ENCODE results near the gene HYAL3.

- TF ChIP-seq MAX (IDR thresholded peaks at IDR 0.05) = no peak
- TF ChIP-seq, protein P1, sequence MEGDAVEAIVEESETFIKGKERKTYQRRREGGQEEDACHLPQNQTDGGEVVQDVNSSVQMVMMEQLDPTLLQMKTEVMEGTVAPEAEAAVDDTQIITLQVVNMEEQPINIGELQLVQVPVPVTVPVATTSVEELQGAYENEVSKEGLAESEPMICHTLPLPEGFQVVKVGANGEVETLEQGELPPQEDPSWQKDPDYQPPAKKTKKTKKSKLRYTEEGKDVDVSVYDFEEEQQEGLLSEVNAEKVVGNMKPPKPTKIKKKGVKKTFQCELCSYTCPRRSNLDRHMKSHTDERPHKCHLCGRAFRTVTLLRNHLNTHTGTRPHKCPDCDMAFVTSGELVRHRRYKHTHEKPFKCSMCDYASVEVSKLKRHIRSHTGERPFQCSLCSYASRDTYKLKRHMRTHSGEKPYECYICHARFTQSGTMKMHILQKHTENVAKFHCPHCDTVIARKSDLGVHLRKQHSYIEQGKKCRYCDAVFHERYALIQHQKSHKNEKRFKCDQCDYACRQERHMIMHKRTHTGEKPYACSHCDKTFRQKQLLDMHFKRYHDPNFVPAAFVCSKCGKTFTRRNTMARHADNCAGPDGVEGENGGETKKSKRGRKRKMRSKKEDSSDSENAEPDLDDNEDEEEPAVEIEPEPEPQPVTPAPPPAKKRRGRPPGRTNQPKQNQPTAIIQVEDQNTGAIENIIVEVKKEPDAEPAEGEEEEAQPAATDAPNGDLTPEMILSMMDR (IDR thresholded peaks at IDR 0.05; ENCODE audit: control extremely low read depth in 1 of 3, insufficient read depth in 1 of 3, low read depth in 1 of 3, low read length in 3 of 3) = 0 out of 4 replicates have a peak, but pooled peaks of 1 of the 3 experiments have one; percentile 2
- TF ChIP-seq EP300 (IDR thresholded peaks at IDR 0.05; ENCODE audit: borderline replicate concordance in 1 of 2, low read depth in 2 of 2, low read length in 2 of 2) = no peak
Measured at GRCh38 chr3:50297896-50298725, 1.1 kb downstream of the HYAL3 start.

All from H1 (cell line).